ENCODE results near the gene BBOF1.
"Not testable (repeated sequence)": the region's sequence is repeated elsewhere in the genome, so short reads cannot be mapped to it uniquely, and the experiment has no call there.

BBOF1 gene

GRCh38 chr14:74018586-74019407 is at the start of gene BBOF1, which contains the start of gene ENTPD5:
Gene BBOF1, plus strand, starts transcription at chr14:74019349. Its CDS starts 130 bp downstream, at chr14:74019479.
Gene ENTPD5, minus strand, starts transcription at chr14:74019288. Its CDS starts 31,186 bp downstream, at chr14:73988102.
- peak; percentile 78 for DNase-seq (ENCODE audit: low read depth)

GRCh38 chr14:73973497-73973896 is 45.7 kb upstream of the BBOF1 start:
- no peak for DNase-seq (ENCODE audit: low read depth)

GRCh38 chr14:73976125-73976524 is 43.0 kb upstream of the BBOF1 start:
- no peak for DNase-seq (ENCODE audit: low read depth)

- DNase-seq (ENCODE audit: low read depth) = no peak
Observed at GRCh38 chr14:73977896-73978295, 41.3 kb upstream of the BBOF1 start.

- no peak for DNase-seq (ENCODE audit: low read depth)
Observed at GRCh38 chr14:73988065-73988464, 31.1 kb upstream of the BBOF1 start.

- not testable (repeated sequence) for DNase-seq (ENCODE audit: low read depth)
Observed at GRCh38 chr14:73988656-73989055, 30.5 kb upstream of the BBOF1 start.

- DNase-seq (ENCODE audit: low read depth) = no peak
Observed at GRCh38 chr14:73991092-73991491, 28.1 kb upstream of the BBOF1 start.

GRCh38 chr14:73994926-73995325 is 24.2 kb upstream of the BBOF1 start:
- DNase-seq (ENCODE audit: low read depth) = not testable (repeated sequence)

- DNase-seq (ENCODE audit: low read depth) = no peak
Observed at GRCh38 chr14:73995977-73996378, 23.2 kb upstream of the BBOF1 start.

GRCh38 chr14:73996731-73997107 is 22.4 kb upstream of the BBOF1 start:
- DNase-seq (ENCODE audit: low read depth) = no peak

- no peak for DNase-seq (ENCODE audit: low read depth)
Observed at GRCh38 chr14:73997108-73997943, 21.8 kb upstream of the BBOF1 start.

- DNase-seq (ENCODE audit: low read depth) = no peak
Observed at GRCh38 chr14:73997944-73998447, 21.2 kb upstream of the BBOF1 start.

GRCh38 chr14:73998726-73999125 is 20.4 kb upstream of the BBOF1 start:
- no peak for DNase-seq (ENCODE audit: low read depth)

- not testable (repeated sequence) for DNase-seq (ENCODE audit: low read depth)
Observed at GRCh38 chr14:74005664-74006063, 13.5 kb upstream of the BBOF1 start.

GRCh38 chr14:74008843-74009499 is 10.2 kb upstream of the BBOF1 start:
- DNase-seq (ENCODE audit: low read depth) = no peak

GRCh38 chr14:74014299-74014698 is 4.8 kb upstream of the BBOF1 start:
- DNase-seq (ENCODE audit: low read depth) = no peak

- no peak for DNase-seq (ENCODE audit: low read depth)
Observed at GRCh38 chr14:74015176-74015575, 4.0 kb upstream of the BBOF1 start.

GRCh38 chr14:74015963-74016362 is 3.2 kb upstream of the BBOF1 start:
- DNase-seq (ENCODE audit: low read depth) = no peak

- no peak for DNase-seq (ENCODE audit: low read depth)
Observed at GRCh38 chr14:74018174-74018585, 969 bp upstream of the BBOF1 start.

GRCh38 chr14:74019408-74020137 is 424 bp downstream of the BBOF1 start:
- no peak for DNase-seq (ENCODE audit: low read depth)

- DNase-seq (ENCODE audit: low read depth) = no peak
Observed at GRCh38 chr14:74022346-74022745, 3.2 kb downstream of the BBOF1 start.

GRCh38 chr14:74029136-74029535 is 10.0 kb downstream of the BBOF1 start:
- no peak for DNase-seq (ENCODE audit: low read depth)
